Middle frontal gyrus (tissue), 1 donor: ENCODE measurements around the gene DNAAF8.
"Not testable (repeated sequence)": the region's sequence is repeated elsewhere in the genome, so short reads cannot be mapped to it uniquely, and the experiment has no call there.

Experiments used
- DNase-seq: peaks from one replicate; pipeline ENCODE4 v3.0.0-alpha.2; 2015; ENCODE audit warnings: low spot score; ENCODE audit errors: extremely low spot score

Gene DNAAF8

DNA sequence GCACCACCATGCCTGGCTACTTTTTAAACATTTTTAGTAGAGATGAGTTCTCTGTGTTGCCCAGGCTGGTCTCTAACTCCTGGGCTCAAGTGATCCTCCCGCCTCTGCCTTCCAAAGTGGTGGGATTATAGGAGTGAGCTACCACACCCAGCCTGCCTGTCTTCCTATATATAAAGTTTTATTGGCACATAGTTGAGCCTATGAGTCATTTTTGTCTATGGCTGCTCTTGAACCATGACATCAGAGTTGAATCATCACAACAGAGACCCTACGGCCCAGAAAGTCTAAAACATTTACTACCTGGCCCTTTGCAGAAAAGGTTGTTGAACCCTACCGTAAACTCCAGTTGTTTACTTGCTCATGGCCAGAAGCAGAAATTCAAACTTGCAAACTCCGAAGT lies 45.9 kb downstream of the DNAAF8 start:
- DNase-seq = no peak

DNA sequence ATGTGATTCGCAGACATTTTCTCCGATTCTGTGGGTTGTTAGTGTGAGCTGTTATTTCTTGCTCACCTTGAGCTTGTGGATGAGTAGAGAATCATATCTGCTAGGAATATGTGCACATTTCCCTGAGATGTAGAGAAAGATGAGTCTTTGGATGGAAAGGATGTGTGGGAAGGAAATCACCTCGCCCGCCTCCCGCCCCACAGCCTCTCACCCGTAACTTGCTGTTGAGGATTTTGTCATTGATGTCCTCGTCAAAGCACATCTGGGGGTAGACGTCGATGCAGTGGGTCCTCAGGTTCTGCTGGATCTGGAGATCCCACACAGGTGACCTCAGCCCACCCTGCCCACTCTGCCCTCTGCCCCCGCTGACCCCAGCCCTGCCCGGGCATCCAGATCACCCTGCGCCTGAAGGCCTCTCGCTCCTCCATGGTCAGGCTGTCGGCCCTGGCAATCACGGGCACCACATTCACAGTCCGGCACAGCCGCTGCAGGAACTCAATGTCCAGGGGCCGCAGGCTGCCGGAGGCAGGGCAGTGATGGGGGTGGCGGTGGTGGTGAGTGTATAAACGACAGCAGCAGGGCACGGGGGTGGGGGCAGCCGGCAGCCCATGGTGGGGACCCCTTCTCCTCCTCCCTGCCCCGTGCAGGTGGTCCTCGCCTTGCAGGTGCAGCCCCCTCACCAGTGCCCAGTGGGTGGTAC lies 49.1 kb downstream of the DNAAF8 start:
- DNase-seq = no peak

GRCh38 chr16:4783951-4784336 lies 49.6 kb downstream of the DNAAF8 start:
- no peak for DNase-seq

- not testable (repeated sequence) for DNase-seq
These were observed 50.2 kb downstream of the DNAAF8 start for GRCh38 chr16:4784444-4784987.

- no peak for DNase-seq
These were observed 51.6 kb downstream of the DNAAF8 start for GRCh38 chr16:4785758-4786433.

DNA sequence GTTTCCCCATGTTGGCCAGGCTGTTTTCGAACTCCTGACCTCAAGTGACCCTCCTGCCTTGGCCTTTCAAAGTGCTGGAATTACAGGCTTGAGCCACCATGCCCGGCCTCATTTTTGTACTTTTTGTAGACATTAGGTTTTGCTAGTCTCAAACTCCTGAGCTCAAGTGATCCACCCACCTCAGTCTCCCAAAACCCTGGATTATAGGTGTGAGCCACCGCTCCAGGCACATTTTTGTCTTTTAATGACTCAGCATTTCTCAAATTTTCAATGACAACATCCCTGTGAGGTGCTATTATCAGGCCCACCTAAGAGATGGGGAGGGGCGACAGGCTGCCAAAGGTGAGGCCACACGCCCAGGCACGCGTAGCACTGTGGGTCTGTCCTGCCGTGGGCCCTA lies 52.7 kb downstream of the DNAAF8 start:
- no peak for DNase-seq

- no peak for DNase-seq
These were observed 53.5 kb downstream of the DNAAF8 start, which contains the start of gene SEPTIN12 for GRCh38 chr16:4787627-4788482. SEPTIN12 (minus strand) TSS chr16:4788345; CDS start chr16:4787645, 700 bp downstream.

DNA sequence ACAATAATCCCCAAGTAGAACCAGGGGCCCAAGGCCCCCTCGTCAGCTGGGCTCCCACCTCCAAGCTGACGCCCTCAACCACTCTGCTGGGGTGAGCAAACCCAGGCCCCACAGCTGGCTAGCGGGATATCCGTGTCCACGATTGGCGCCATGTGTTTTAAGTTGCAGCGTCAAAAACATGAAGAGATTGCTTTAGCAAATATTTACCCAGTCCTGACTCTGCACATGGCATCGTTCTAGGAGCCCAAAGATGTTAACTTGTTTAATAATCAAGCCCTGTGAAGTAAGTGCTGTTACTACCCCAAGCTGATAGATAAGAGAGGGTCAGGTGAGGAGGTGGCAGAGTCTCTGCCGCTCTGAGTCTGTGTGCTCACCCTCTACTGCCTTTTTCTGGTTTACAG lies 54.2 kb downstream of the DNAAF8 start:
- DNase-seq = no peak

- no peak for DNase-seq
These were observed 54.6 kb downstream of the DNAAF8 start for GRCh38 chr16:4788910-4789309.

DNA sequence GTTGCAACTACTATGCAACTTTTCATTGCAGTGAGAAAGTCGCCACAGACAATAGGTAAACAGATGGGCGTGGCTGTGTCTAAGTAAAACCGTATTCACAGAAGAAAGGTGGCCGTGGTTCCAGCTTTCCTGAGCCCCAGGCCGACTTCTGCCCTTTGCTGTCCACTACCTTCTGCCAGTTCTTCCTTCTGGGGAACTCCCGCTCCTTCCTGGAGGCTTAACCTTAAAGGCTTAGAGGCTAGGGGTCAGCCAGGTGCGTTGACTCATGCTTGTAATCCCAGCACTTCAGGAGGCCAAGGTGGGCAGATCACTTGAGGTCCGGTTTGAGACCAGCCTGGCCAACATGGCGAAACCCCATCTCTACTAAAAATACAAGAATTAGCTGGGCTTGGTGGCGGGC lies 55.9 kb downstream of the DNAAF8 start:
- DNase-seq = no peak

GRCh38 chr16:4790871-4791270 lies 56.5 kb downstream of the DNAAF8 start:
- no peak for DNase-seq

DNA sequence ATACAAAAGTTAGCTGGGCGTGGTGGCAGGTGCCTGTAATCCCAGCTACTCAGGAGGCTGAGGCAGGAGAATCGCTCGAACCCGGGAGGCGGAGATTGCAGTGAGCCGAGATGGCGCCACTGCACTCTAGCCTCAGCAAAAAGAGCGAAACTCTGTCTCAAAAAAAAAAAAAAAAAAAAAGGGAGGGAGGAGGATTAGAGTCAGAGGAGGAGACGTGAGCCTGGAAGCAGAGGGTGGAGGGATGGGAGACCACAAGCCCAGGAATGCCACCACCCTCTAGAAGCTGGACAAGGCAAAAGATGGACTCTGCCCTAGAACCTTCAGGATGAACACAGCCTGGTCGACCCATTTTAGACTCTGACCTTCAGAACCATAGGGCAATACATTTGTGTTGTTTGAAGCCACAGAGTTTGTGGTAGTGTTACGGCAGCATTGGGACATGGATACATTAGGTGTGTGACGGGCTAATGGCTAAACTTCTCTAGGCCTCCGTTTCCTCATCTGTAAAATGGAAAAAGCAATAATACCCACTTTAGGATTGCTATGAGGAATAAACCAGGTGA lies 58.7 kb downstream of the DNAAF8 start:
- no peak for DNase-seq

- no peak for DNase-seq
These were observed 61.0 kb downstream of the DNAAF8 start, which contains the start of gene SMIM22 for GRCh38 chr16:4795181-4795827. SMIM22 (plus strand) TSS chr16:4795369; CDS start chr16:4795735, 366 bp downstream.

GRCh38 chr16:4795828-4796572 lies 61.7 kb downstream of the DNAAF8 start:
- no peak for DNase-seq

DNA sequence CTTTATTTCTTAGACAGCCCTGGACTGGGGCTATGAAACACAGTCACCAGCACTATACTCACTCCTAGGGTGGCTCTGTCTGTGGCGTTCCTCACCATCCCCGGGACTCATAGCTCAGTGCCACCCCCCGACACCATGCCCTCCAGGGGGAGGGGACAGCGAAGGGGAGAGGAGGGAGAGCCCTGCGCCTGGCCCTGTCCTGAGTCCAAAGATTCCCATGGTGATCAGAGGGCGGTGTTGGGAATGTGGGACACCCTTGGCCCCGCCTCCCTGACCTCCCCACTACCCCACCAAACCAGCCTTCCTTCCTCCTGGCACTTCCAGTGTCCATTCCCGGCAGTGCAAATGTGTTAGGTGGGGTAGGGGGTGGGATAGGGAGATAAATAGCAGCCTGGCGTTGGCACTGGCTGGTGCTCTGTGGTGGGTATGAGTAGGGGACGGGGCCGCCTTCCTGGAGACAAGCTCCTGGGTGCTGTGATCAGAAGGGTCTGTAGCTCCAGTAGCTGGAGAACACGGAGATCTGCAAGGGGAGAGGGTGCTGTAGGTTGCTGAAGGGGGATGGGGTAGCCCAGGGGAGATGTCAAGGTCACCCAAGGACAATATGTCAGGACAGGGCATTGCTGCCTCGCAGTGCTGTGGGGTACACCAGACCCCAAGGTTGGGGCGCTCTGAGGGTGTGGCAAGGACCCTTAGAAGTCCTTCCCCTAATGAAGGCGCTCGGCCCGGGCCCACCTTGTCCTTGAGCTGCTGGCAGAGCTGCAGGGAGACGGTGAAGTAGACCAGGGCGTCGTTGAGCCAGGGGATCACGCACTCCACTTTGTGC lies 62.9 kb downstream of the DNAAF8 start:
- DNase-seq = no peak

DNA sequence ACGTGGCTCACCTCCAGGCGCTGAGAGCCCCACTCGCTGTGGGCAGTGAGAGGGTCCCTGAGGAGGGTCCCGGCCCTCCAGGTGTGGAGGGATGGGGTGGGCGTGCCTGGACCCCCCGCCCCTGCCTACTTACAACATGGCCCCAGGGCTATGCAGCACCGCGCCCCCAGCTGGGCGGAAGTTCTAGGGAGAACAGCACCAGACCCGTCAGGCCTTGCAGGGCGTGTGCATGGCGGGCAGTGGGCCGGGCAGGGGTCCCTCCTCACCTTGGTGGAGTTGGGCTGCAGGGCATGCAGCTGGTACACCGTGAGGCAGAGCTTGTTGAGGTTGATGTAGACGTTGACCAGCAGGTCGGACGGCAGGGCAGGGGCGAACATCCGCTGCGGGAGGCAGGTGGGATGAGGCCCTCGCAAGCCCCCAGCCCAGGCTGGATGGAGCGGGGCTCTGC lies 63.5 kb downstream of the DNAAF8 start:
- DNase-seq = no peak

GRCh38 chr16:4798456-4798855 lies 64.1 kb downstream of the DNAAF8 start:
- no peak for DNase-seq
